Mammary epithelial cell (primary cell): Measurements from ENCODE around the gene PACRGL.
"Not testable (repeated sequence)": the region's sequence is repeated elsewhere in the genome, so short reads cannot be mapped to it uniquely, and the experiment has no call there.

Experiments
- CTCF ChIP-seq, 2 donors: IDR thresholded peaks in 1 of 2; conservative IDR thresholded peaks in 1 of 2; 2 replicates each; pipeline ENCODE4 v1.5.1; 2011 to 2012; ENCODE audit warnings: inconsistent platforms in 2 of 2, low read length in 2 of 2, mild to moderate bottlenecking in 2 of 2, control low read depth in 1 of 2, low read depth in 1 of 2; ENCODE audit not compliant: insufficient read depth in 1 of 2; ENCODE audit errors: extremely low read depth in 1 of 2
- EZH2 ChIP-seq: IDR thresholded peaks from 2 replicates; pipeline ENCODE4 v1.6.1; 2012; ENCODE audit warnings: low read length, inconsistent platforms, borderline replicate concordance

GRCh38 chr4:20783134-20783533 is 82.9 kb downstream of the PACRGL start:
- not testable (repeated sequence) for TF ChIP-seq CTCF (conservative IDR thresholded peaks at IDR 0.05 in 1 of 2, IDR thresholded peaks at IDR 0.05 in 1 of 2; ENCODE audit: extremely low read depth in 1 of 2, insufficient read depth in 1 of 2, low read depth in 1 of 2, low read length in 2 of 2); EZH2
